GM19397 (cell line): ENCODE results near the gene HLA-DQB1.
"Not testable (repeated sequence)": the region's sequence is repeated elsewhere in the genome, so short reads cannot be mapped to it uniquely, and the experiment has no call there.

ENCODE experiments used
- ATAC-seq: cut with Tn5 transposase; IDR thresholded peaks from one replicate; pipeline ENCODE4 v1.9.1; 2021; ENCODE audit warnings: mild to moderate bottlenecking, moderate library complexity; ENCODE audit not compliant: unreplicated experiment

Gene HLA-DQB1

DNA sequence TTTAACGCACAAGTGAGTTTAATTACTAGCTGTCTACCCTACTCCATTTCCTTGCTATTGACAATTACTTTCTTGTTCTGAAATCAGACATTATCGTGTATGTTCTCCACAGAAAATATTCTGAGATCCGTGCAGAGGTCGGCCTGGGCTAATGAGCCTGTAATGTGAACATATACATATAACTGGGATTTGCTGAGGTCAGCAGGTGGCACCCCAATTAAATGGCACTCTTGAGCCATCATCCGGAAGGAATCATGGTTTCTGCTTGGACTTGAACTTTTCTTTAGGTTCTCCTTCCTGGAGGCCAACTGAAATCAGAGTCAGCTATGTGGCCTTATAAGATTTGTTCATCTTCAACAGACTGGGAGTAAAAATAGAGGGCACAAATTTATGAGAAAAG is 3.6 kb downstream of the HLA-DQB1 start:
- no peak for ATAC-seq

DNA sequence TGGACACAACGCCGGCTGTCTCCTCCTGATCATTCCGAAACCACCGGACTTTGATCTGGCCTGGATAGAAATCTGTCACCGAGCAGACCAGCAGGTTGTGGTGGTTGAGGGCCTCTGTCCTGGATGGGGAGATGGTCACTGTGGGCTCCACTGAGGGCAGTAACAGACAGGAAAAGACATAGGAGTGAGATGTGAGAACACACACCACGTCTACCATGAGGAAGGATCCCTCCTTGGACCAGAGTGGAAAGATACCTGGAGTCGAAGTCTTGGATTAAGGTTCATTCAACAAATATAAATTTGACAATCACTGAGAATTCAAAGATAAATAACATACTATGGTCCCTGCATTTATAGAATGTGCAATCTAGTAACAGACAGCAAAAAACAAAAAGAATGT is 4.4 kb downstream of the HLA-DQB1 start:
- no peak for ATAC-seq

GRCh38 chr6:32659856-32660595 is 6.4 kb downstream of the HLA-DQB1 start:
- ATAC-seq: no peak

DNA sequence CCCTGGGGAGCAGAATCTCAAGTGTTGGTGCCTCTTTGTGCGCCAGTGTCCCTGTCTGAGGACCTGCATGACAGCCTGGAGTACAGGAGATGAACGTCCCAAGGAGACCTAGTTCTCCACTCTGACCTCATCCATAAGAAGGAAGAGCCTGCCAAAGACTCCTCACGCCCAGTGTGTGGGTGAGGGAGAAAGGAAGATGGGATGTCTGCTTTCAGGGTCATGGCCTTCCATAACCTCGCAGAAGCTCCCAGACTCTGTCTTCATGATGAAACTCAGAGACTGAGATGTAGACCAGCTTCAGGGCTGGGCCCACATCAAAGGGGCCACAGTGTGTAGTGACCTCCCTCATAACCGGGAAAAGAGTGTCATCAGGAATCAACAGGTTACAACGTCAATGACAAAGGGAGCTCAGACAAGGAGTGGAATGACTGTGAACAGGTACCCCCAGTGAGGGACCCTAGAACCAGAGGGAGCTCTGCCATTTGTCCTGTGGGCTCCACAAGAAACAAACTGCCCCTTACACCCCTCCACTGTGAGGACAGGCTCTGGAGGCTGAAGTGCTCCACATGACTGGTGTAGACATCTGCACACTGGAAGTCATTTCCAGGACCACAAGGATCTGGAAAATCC is 8.1 kb downstream of the HLA-DQB1 start:
- no peak for ATAC-seq

- not testable (repeated sequence) for ATAC-seq
Observed at GRCh38 chr6:32657819-32658218, 8.6 kb downstream of the HLA-DQB1 start.

DNA sequence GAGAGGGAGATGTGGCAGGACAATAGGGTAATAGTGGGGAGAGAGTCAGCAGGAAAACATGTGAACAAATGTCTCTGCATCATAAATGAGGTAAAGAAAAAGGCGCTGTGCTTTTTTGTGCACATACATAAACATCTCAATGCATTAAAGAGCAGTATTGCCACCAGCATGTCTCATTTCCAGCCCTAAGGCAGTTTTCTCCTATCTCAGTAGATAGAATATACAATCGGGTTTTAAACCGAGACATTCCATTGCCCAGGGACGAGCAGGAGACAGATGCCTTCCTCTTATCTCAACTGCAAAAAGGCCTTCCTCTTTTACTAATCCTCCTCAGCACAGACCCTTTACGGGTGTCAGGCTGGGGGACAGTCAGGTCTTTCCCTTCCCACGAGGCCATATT is 9.1 kb downstream of the HLA-DQB1 start:
- ATAC-seq: not testable (repeated sequence)

- no peak for ATAC-seq
Observed at GRCh38 chr6:32655203-32655710, 11.2 kb downstream of the HLA-DQB1 start.

DNA sequence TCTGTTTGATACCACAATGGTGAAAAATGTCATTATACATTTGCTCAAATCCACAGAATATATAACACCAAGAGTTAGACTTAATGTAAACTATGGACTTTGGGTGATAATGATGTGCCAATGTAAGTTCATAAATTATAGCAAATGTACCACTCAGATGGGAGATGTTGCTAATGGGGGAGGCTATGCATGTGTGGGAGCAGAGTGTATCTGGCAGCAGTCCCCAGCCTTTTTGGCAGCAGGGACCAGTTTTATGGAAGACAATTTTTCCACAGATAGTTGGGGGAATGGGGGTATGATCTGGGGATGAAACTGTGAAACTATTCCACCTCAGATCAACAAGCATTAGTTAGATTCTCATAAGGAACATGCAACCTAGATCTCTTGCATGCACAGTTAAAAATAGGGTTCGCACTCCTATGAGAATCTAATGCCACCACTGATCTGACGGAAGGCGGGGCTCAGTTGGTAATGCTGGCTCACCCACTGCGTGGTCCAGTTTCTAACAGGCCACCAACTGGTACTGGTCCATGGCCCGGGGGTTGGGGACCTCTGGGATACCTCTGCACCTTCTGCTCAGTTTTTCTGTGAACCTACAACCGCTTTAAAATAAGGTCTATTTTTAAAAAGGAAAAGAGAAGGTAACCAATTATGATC is 21.3 kb downstream of the HLA-DQB1 start:
- ATAC-seq: no peak

DNA sequence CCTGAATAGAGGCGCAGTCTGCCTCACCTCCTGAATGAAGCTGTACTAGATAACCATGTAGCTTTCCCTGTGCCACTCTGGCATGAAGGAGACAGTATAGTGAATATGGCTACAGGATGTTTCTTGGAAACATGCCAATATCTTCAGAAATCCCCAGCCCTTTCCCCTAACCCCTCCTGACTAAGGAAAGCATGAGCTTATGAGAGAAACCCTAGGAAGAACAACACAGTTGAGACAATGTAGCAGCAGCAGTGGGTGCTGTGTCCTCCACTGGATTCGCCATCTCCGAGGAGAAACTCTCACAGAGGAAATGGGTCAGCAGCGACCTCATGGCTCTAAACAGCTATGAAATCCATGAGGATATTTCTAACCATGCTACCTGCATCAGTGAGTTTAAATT is 22.6 kb downstream of the HLA-DQB1 start:
- no peak for ATAC-seq

DNA sequence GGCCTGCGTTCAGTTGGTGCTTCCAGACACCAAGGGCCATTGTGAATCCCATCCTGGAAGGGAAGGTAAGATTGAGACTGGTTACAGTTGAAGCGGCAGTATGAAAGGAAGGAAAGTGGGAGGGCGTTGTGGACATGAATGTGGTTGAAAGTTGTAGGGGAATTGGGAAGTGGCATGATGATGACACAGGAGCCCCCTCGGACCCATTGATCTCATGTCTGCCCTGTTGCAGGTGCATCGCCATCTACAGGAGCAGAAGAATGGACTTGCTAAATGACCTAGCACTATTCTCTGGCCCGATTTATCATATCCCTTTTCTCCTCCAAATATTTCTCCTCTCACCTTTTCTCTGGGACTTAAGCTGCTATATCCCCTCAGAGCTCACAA is 23.7 kb downstream of the HLA-DQB1 start:
- ATAC-seq: no peak

DNA sequence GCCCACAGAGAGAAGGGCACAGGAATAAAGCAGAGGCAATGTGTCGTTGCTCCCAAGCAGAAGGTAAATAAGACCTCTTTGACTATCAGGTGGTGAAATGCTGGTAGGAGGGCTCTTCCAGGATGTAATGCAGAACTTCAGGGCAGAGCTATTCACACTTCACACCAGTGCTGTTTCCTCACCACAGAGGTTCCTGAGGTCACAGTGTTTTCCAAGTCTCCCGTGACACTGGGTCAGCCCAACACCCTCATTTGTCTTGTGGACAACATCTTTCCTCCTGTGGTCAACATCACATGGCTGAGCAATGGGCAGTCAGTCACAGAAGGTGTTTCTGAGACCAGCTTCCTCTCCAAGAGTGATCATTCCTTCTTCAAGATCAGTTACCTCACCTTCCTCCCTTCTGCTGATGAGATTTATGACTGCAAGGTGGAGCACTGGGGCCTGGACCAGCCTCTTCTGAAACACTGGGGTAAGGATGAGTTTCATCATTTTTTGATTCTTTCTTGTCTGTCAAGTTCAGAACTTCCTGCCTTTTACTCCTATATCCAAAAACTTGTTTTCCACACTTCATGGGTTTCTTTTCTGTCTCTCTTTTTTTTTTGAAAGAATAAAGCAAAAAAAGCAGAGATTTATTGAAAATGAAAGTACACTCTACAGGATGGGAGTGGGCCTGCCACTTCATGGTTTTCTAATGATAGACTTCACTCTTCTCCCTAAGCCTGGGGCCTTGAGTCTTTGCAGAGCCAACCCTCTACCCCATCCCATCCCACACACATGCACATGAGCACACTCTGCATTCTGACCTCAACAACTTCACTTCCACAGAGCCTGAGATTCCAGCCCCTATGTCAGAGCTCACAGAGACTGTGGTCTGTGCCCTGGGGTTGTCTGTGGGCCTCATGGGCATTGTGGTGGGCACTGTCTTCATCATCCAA is 24.4 kb downstream of the HLA-DQB1 start:
- ATAC-seq: not testable (repeated sequence)

DNA sequence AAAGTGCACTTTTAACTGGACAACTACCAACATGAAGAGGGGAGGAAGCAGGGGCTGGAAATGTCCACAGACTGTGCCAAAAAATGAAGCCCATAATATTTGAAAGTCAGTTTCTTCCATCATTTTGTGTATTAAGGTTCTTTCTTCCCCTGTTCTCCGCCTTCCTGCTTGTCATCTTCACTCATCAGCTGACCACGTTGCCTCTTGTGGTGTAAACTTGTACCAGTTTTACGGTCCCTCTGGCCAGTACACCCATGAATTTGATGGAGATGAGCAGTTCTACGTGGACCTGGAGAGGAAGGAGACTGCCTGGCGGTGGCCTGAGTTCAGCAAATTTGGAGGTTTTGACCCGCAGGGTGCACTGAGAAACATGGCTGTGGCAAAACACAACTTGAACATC is 25.3 kb downstream of the HLA-DQB1 start:
- no peak for ATAC-seq

- ATAC-seq: no peak
Observed at GRCh38 chr6:32639440-32640394, 26.7 kb downstream of the HLA-DQB1 start.

DNA sequence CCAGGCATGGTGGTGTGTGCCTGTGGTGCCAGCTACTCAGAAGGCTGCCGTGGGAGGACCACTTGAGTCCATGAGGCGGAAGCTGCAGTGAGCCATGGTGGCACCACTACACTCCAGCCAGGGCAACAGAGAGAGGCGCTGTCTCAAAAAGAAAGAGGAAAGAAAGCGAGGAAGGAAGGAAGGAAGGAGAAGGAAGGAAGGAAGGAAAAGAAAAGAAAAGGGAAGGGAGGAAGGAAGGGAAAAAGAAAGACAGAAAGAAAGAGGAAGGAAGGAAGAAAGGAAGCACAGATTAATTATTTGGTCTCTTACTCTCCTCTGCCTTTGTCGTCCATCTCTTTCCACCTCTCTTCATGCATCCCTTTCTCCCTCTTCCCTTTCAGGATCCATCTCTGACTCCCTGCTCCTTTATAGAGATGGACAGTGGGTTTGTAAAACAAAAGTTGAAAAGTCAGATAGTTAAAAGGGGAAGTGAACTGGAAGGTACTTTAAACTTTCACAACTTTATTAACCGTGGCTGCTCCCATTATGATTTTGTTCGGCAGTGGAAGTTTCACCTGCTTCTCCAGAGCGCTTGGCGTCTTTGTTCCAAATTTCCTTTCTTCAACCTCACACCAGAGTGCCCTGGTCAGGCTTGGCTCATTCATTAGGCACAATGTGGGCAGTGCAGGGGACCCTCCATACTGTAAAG is 27.8 kb downstream of the HLA-DQB1 start:
- no peak for ATAC-seq

DNA sequence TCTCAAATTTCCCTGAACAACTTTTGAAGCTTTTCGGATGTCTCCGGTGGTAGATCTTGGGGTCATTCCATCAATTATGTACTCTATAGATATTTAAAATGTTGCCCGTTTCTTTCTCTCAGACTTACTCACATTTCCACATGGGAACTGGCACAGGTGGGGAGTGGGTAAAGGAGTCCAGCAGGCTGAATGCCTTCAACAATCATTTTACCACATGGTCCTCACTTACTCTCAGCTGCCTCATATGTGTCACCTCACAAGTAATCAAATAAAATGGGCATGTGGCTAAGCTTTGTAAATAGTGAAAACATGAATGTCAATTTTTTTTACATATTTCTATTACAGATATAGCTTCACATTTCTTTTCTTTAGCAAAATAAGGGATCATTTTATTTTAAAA is 28.6 kb downstream of the HLA-DQB1 start:
- ATAC-seq: no peak

GRCh38 chr6:32637219-32637880 is 29.1 kb downstream of the HLA-DQB1 start, which contains the start of gene HLA-DQA1:
HLA-DQA1 (plus strand) TSS chr6:32637406; CDS start chr6:32637459, 53 bp downstream.
- peak; percentile 68 for ATAC-seq

DNA sequence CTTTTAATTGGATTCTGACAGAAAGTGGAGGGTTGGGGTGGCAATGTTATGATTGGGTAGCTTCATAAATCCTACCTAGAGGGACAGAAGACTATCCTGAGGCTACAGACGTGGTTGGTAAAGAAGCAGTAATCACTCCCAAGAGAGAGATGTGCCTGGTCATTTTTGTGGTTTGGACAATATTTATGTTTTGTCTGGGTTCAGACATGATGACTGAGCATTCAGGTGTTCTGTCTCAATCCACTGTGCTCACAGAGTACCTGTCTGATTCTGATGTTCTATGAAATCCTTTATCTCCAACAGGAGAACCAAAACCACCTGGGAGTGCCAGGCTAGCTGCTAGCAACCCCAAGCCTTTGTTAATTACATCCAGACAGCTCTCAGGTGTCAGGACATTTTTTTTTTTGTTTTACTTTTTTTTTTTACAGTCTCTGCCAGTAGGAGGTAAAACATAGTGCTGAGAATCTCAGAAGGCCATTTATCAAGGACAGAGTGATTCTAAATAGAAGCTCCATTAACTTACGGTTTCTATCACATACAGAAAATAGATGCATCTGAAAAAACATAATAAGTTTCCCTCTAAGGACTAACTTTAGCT is 30.8 kb downstream of the HLA-DQB1 start:
- ATAC-seq: no peak

- not testable (repeated sequence) for ATAC-seq
Observed at GRCh38 chr6:32629793-32630192, 36.7 kb downstream of the HLA-DQB1 start.
